GM23248 (cell line): ENCODE measurements around the gene FXR2. TPM values are rescaled to one million over a fixed set of nuclear protein-coding genes. Genes with fewer than 3 reads are reported as not detected.

Experiments used
- DNase-seq: peaks from one replicate; pipeline ENCODE4 v3.0.0-alpha.2; 2015
- H2AFZ ChIP-seq: fragments of 200-600 bp; sonication (generic); 2 replicates; pipeline ENCODE4 v1.6.1; 2016; ENCODE audit warnings: antibody characterized with exemption
- H3F3A ChIP-seq: fragments of 200-600 bp; sonication (generic); 2 replicates; pipeline ENCODE4 v1.6.1; 2016; ENCODE audit warnings: mild to moderate bottlenecking, antibody characterized with exemption, mixed run types; ENCODE audit not compliant: insufficient read depth
- H3K27ac ChIP-seq: fragments of 200-600 bp; sonication (generic); 2 replicates; pipeline ENCODE4 v1.5.1; 2016; ENCODE audit warnings: mild to moderate bottlenecking
- H3K27me3 ChIP-seq: fragments of 200-600 bp; sonication (generic); replicated peaks from 2 replicates; pipeline ENCODE4 v1.6.1; 2016; ENCODE audit warnings: mild to moderate bottlenecking; ENCODE audit not compliant: insufficient read depth
- H3K36me3 ChIP-seq: fragments of 200-600 bp; sonication (generic); 2 replicates; pipeline ENCODE4 v1.6.1; 2016; ENCODE audit warnings: low read depth, mild to moderate bottlenecking
- H3K4me1 ChIP-seq: fragments of 200-600 bp; sonication (generic); 2 replicates; pipeline ENCODE4 v1.6.1; 2016; ENCODE audit warnings: mild to moderate bottlenecking; ENCODE audit not compliant: insufficient read depth
- H3K4me2 ChIP-seq: fragments of 200-600 bp; sonication (generic); one replicate; pipeline ENCODE4 v1.6.1; 2016; ENCODE audit warnings: mild to moderate bottlenecking; ENCODE audit not compliant: unreplicated experiment
- H3K4me3 ChIP-seq: fragments of 200-600 bp; sonication (generic); 2 replicates; pipeline ENCODE4 v1.5.1; 2016; ENCODE audit warnings: mild to moderate bottlenecking
- H3K79me2 ChIP-seq: fragments of 200-600 bp; sonication (generic); 2 replicates; pipeline ENCODE4 v1.6.1; 2016; ENCODE audit warnings: mild to moderate bottlenecking; ENCODE audit not compliant: insufficient read depth
- H3K9ac ChIP-seq: fragments of 200-600 bp; sonication (generic); 2 replicates; pipeline ENCODE4 v1.6.1; 2016; ENCODE audit warnings: mild to moderate bottlenecking
- H3K9me2 ChIP-seq: fragments of 200-600 bp; sonication (generic); 2 replicates; pipeline ENCODE4 v1.6.1; 2016; ENCODE audit warnings: mixed run types, mild to moderate bottlenecking, moderate library complexity; ENCODE audit not compliant: insufficient read depth
- H3K9me3 ChIP-seq: fragments of 200-600 bp; sonication (generic); one replicate; pipeline ENCODE4 v1.6.1; 2017; ENCODE audit warnings: low read depth
- H4K20me1 ChIP-seq: fragments of 200-600 bp; sonication (generic); 2 replicates; pipeline ENCODE4 v1.6.0; 2016; ENCODE audit not compliant: insufficient read depth
- EZH2 ChIP-seq: fragments of 200-600 bp; sonication (generic); IDR thresholded peaks from 2 replicates; pipeline ENCODE4 v1.6.1; 2018; ENCODE audit warnings: antibody characterized with exemption, mild to moderate bottlenecking; ENCODE audit not compliant: insufficient read depth, poor library complexity, severe bottlenecking
- EZH2phosphoT487 ChIP-seq: fragments of 200-600 bp; sonication (generic); IDR thresholded peaks from 2 replicates; pipeline ENCODE4 v1.6.1; 2018; ENCODE audit warnings: antibody characterized with exemption, moderate library complexity, mild to moderate bottlenecking, low read depth; ENCODE audit not compliant: insufficient read depth
- WGBS, 2 experiments: methylation state at CpG; one replicate each; pipeline ENCODE4 v1.1.6; 2015 to 2017; ENCODE audit warnings: low lambda C conversion rate in 2 of 2, low coverage in 1 of 2; ENCODE audit errors: missing lambda C conversion rate in 2 of 2; 5-methylcytosine and 5-hydroxymethylcytosine counted together
- in situ Hi-C: fragments of 300-500 bp; cut with MboI; formaldehyde crosslinking; loops from 2 replicates; pipeline ENCODE4 v1.15.0; 2020
- polyA plus RNA-seq: library from polyadenylated mRNA; unstranded; fragments of >200 nt; fragmentation: Nextera tagmentation; extraction: Ambion mirVana; gene quantifications from 2 replicates; pipeline ENCODE4 v1.2.1, GENCODE V29; 2016
- total RNA-seq: library from RNA; depleted of rRNA; stranded (reverse); fragments of >200 nt; shearing (Covaris generic); gene quantifications from 2 replicates; pipeline ENCODE4 v1.2.3, GENCODE V29; 2014

Gene FXR2
- total and polyA plus RNA-seq, 2 experiments from 2014 or later = 10.9 to 57.1 TPM

DNA sequence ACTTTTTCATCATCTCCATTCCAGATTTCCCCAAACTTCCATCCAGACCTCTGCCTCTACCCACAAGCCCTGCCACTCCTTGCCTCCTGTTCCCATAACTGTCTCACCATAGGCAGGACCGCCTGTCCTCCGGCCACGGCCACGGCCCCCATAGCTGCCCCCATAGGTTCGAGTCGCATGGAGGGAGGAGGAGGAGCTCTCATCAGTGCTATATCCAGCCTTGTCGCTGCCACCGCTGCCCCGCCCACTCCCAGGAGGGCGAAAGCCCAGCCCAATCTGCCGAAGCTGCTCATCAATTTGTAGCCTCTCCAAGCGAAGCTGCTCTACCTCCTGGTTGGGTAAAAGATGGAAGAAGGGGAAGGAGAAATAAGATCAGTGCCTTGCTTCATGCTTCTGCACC lies 21.4 kb downstream of the FXR2 start:
- Histone ChIP-seq H3K9me3 (no peaks in the 10 kb centered on the region), H3F3A (peaks cover 23% of the 10 kb centered on the region), H3K27me3 (no peaks in the 10 kb centered on the region), H3K4me2 (no peak overlapping the region), H3K27ac (no peak overlapping the region), H4K20me1 (no peaks in the 10 kb centered on the region), H3K9ac (no peak overlapping the region), H3K79me2 (no peaks in the 10 kb centered on the region; the same call in none of the 2 replicates), H3K4me3 (no peak overlapping the region), H3K9me2 (no peaks in the 10 kb centered on the region), H2AFZ (no peak overlapping the region), H3K4me1 (peaks cover 20% of the 10 kb centered on the region), H3K36me3 (peaks cover 53% of the 10 kb centered on the region)
- 77 to 78% methylated on average over 12 of the region's 12 CpGs for WGBS, 2 experiments
- in situ Hi-C loops = no loop called here
- no peak for TF ChIP-seq EZH2
- TF ChIP-seq EZH2phosphoT487 = no peak
- DNase-seq = no peak

DNA sequence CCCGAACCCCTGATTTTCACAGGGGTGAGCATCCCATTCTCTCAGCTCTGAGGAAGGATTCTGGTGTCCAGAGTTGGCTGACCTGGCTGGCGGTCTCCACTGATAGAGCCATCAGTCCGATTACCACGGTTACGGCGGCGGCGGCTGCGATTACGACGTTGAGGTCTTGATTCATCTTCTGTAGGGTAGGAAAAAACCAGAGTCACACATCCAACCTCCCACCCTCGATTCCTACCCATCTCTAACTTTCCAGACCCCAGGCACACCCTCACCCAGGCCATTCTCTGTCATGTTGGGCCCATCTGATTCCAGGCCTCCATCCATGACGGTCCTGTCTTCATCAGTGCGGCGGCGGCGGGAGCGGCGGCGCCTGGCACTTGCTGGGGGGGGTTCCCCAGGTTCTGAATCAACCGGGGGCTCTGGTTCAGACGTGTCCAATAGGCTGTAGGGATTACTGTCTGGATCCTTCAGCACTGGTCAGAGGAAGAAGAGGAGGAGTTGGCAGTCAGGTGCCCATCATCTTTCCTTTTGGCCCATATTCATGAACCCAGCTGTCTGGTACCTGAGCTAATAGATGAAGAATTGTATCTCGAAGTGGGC lies 22.2 kb downstream of the FXR2 start:
- TF ChIP-seq EZH2 (no peak), EZH2phosphoT487 (no peak)
- 90 to 91% methylated on average over 22 to 23 of the region's 23 CpGs for WGBS, 2 experiments
- no peaks in the 10 kb centered on the region for H3K9me2 ChIP-seq
- H3K9ac ChIP-seq = no peak overlapping the region
- H2AFZ ChIP-seq = no peak overlapping the region
- no peak for DNase-seq
- no peak overlapping the region for H3K4me3 ChIP-seq
- no peak overlapping the region for H3K4me2 ChIP-seq
- in situ Hi-C loops = no loop called here
- peaks cover 28% of the 10 kb centered on the region for H3K4me1 ChIP-seq
- H3K9me3 ChIP-seq = no peaks in the 10 kb centered on the region
- no peaks in the 10 kb centered on the region for H3K27me3 ChIP-seq
- no peak overlapping the region for H3K27ac ChIP-seq
- H3K36me3 ChIP-seq = peaks cover 50% of the 10 kb centered on the region
- H4K20me1 ChIP-seq = no peaks in the 10 kb centered on the region
- peaks cover 31% of the 10 kb centered on the region for H3F3A ChIP-seq
- H3K79me2 ChIP-seq = no peaks in the 10 kb centered on the region; the same call in none of the 2 replicates

DNA sequence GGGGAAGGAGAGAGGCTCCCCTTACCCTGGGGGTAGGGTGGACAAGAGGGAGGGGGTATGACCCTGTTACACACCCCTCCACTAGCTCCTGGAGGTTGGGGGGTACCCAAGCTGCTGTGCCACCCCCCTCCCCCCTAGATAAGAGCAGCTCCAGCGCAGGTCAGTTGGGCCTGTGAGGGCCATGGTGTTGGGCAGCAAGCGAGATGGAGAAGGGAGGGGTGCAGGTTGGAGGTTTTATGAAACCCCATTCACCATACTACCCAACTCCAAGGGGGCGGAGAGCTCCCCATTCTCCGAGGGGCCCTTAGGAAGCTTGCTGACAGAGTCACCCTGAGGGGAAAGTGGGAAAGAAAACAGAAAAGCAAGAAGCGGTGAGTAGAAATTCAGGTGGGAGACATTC lies 23.1 kb downstream of the FXR2 start:
- H3K79me2 ChIP-seq = no peaks in the 10 kb centered on the region; the same call in 1 of the 2 replicates
- H3K27ac ChIP-seq = no peak overlapping the region
- no peak overlapping the region for H3K4me3 ChIP-seq
- H3F3A ChIP-seq = peaks cover 38% of the 10 kb centered on the region
- H2AFZ ChIP-seq = no peak overlapping the region
- no peaks in the 10 kb centered on the region for H3K27me3 ChIP-seq
- no peak for DNase-seq
- no peaks in the 10 kb centered on the region for H3K9me2 ChIP-seq
- no peaks in the 10 kb centered on the region for H4K20me1 ChIP-seq
- H3K4me1 ChIP-seq = peaks cover 34% of the 10 kb centered on the region
- H3K9ac ChIP-seq = no peak overlapping the region
- H3K36me3 ChIP-seq = peaks cover 42% of the 10 kb centered on the region
- H3K9me3 ChIP-seq = no peaks in the 10 kb centered on the region
- 88% methylated on average over 5 of the region's 5 CpGs for WGBS, 2 experiments
- no peak for TF ChIP-seq EZH2phosphoT487
- no peak for TF ChIP-seq EZH2
- in situ Hi-C loops = no loop called here
- H3K4me2 ChIP-seq = no peak overlapping the region

DNA sequence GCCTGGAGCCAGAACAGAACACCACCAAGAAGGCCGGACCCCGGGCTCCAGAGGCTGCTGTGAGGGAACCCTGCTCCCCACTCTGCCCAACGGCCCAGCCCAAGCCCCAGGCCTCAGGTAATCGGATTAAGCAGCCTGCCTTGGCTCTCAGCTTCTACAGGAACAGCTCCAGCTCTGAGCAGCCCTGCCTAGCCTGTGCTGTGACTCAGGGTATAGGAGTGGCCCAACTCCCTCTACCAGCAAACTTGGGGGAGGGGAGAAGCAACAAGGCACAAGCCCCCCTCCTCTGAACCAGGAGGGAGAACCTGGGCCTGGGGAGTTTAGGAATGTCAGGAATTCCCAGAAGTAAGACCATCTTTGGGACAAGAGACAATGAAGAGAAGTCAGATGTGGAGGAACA lies 24.0 kb downstream of the FXR2 start:
- in situ Hi-C loops = no loop called here
- 50 to 63% methylated on average over 4 of the region's 4 CpGs for WGBS, 2 experiments
- Histone ChIP-seq H3K4me2 (peak overlapping the region; percentile 15), H4K20me1 (no peaks in the 10 kb centered on the region), H3K9ac (no peak overlapping the region), H2AFZ (no peak overlapping the region), H3K79me2 (peaks cover 3% of the 10 kb centered on the region), H3K4me3 (no peak overlapping the region), H3F3A (peaks cover 47% of the 10 kb centered on the region), H3K27ac (peak overlapping the region; percentile 30), H3K9me3 (no peaks in the 10 kb centered on the region), H3K36me3 (peaks cover 34% of the 10 kb centered on the region), H3K4me1 (peaks cover 37% of the 10 kb centered on the region), H3K27me3 (no peaks in the 10 kb centered on the region), H3K9me2 (no peaks in the 10 kb centered on the region)
- no peak for TF ChIP-seq EZH2phosphoT487
- DNase-seq = peak; percentile 81
